HCT116 (cell line): ENCODE measurements around the gene TMEM215. TPM values are rescaled to one million over a fixed set of nuclear protein-coding genes. Genes with fewer than 3 reads are reported as not detected.

Experiments
- ATAC-seq: fragments of 200-7000 bp; cut with Tn5 transposase; 2 replicates; pipeline ENCODE4 v1.9.1; 2020; ENCODE audit warnings: mild to moderate bottlenecking, moderate library complexity
- BruUV-seq: library from RNA; stranded (reverse); fragments of 400-500 nt; replicated peaks from 2 replicates; lab custom pipeline; 2021; lab: Mats Ljungman, UMichigan
- CTCF ChIA-PET: fragments of 300-600 bp; sonication (Branson Sonifier 250); formaldehyde crosslinking; loops from one replicate; lab custom pipeline; 2021; ENCODE audit warnings: antibody characterized with exemption; lab: Charles Lee
- POLR2A ChIA-PET: fragments of 300-600, 350-600 bp; sonication (Branson Sonifier 250); formaldehyde crosslinking; loops from one replicate; lab custom pipeline; 2021; ENCODE audit warnings: antibody characterized with exemption; lab: Charles Lee
- RAD21 ChIA-PET, 2 experiments: fragments of 300-600 bp; sonication (Branson Sonifier 250); formaldehyde crosslinking; loops; one replicate each; lab custom pipeline; 2023; ENCODE audit warnings: low total read pairs in 2 of 2; ENCODE audit not compliant: uncharacterized antibody in 2 of 2, unreplicated experiment in 2 of 2, low non-redundant PET in 1 of 2; lab: Charles Lee
- DNase-seq: peaks from one replicate; pipeline ENCODE4 v3.0.0-alpha.2; 2010; ENCODE audit warnings: low read depth, low spot score
- H2AFZ ChIP-seq: fragments of 200-600 bp; shearing (Covaris generic), sonication (generic); 2 replicates; pipeline ENCODE4 v1.6.1; 2017; ENCODE audit warnings: low read depth, mixed run types, mixed read lengths, antibody characterized with exemption, low read length; ENCODE audit not compliant: poor library complexity, severe bottlenecking
- H3K27ac ChIP-seq: 2 replicates; pipeline ENCODE4 v1.5.1; 2012; ENCODE audit warnings: low read depth, low read length
- H3K27me3 ChIP-seq: fragments of 200-600 bp; sonication (generic); 2 replicates; pipeline ENCODE4 v1.6.1; 2016; ENCODE audit warnings: mixed run types, low read length, mixed read lengths; ENCODE audit not compliant: insufficient read depth
- H3K36me3 ChIP-seq, 2 experiments: fragments of 200-500 bp in 1 of 2; fragments of 200-600 bp in 1 of 2; sonication (Bioruptor generic) in 1 of 2; sonication (generic) in 1 of 2; 2 replicates each; pipeline versions ENCODE4 v1.5.1 to v1.6.1; 2014 to 2016; ENCODE audit warnings: low read length in 2 of 2, inconsistent platforms in 1 of 2, mixed read lengths in 1 of 2, mixed run types in 1 of 2; ENCODE audit not compliant: insufficient read depth in 2 of 2, control insufficient read depth in 1 of 2
- H3K4me1 ChIP-seq, 2 experiments: fragments of 200-600 bp in 1 of 2; sonication (generic) in 1 of 2; 2 replicates each; pipeline versions ENCODE4 v1.5.1 to v1.6.1; 2012 to 2017; ENCODE audit warnings: low read length in 2 of 2, inconsistent platforms in 1 of 2, mild to moderate bottlenecking in 1 of 2, mixed read lengths in 1 of 2, mixed run types in 1 of 2, moderate library complexity in 1 of 2; ENCODE audit not compliant: insufficient read depth in 2 of 2, control insufficient read depth in 1 of 2
- H3K4me2 ChIP-seq: fragments of 200-600 bp; sonication (generic); 2 replicates; pipeline ENCODE4 v1.6.1; 2017; ENCODE audit warnings: mixed run types, low read length, mixed read lengths
- H3K4me3 ChIP-seq, 2 experiments: fragments of 200-600 bp in 1 of 2; sonication (generic) in 1 of 2; replicated peaks in 1 of 2; 2 replicates each; pipeline ENCODE4 v1.5.1; 2011 to 2016; ENCODE audit warnings: low read length in 2 of 2, control low read depth in 1 of 2, low read depth in 1 of 2, mild to moderate bottlenecking in 1 of 2, mixed read lengths in 1 of 2, mixed run types in 1 of 2
- H3K79me2 ChIP-seq: fragments of 200-600 bp; sonication (generic); 2 replicates; pipeline ENCODE4 v1.6.1; 2017; ENCODE audit warnings: mild to moderate bottlenecking, mixed run types, low read length, moderate library complexity, mixed read lengths; ENCODE audit not compliant: insufficient read depth
- H3K9ac ChIP-seq: fragments of 200-600 bp; sonication (generic); 2 replicates; pipeline ENCODE4 v1.6.1; 2016; ENCODE audit warnings: low read length, mixed read lengths
- H3K9me2 ChIP-seq: fragments of 200-600 bp; sonication (generic), shearing (Covaris generic); 2 replicates; pipeline ENCODE4 v1.6.1; 2017; ENCODE audit warnings: mixed run types, mild to moderate bottlenecking, moderate library complexity; ENCODE audit not compliant: insufficient read depth
- H3K9me3 ChIP-seq, 2 experiments: fragments of 200-500 bp in 1 of 2; fragments of 200-600 bp in 1 of 2; sonication (Bioruptor generic) in 1 of 2; sonication (generic) in 1 of 2; 2 replicates each; pipeline ENCODE4 v1.6.1; 2014 to 2017; ENCODE audit warnings: low read length in 2 of 2, mixed read lengths in 2 of 2, inconsistent platforms in 1 of 2, low read depth in 1 of 2, mild to moderate bottlenecking in 1 of 2, mixed run types in 1 of 2, moderate library complexity in 1 of 2; ENCODE audit not compliant: control insufficient read depth in 1 of 2, insufficient read depth in 1 of 2
- H4K20me1 ChIP-seq: fragments of 200-600 bp; sonication (generic), shearing (Covaris generic); 2 replicates; pipeline ENCODE4 v1.6.1; 2017; ENCODE audit warnings: mixed run types, mild to moderate bottlenecking, moderate library complexity; ENCODE audit not compliant: insufficient read depth
- ATF3 ChIP-seq: IDR thresholded peaks from 2 replicates; pipeline ENCODE4 v1.6.1; 2012
- CBX3 ChIP-seq: IDR thresholded peaks from 2 replicates; pipeline ENCODE4 v1.6.1; 2012; ENCODE audit warnings: low read depth
- EGR1 ChIP-seq: IDR thresholded peaks from 2 replicates; pipeline ENCODE4 v1.6.1; 2012; ENCODE audit warnings: low read depth
- ELF1 ChIP-seq: IDR thresholded peaks from 2 replicates; pipeline ENCODE4 v1.6.1; 2012; ENCODE audit warnings: low read depth, borderline replicate concordance
- EZH2 ChIP-seq: fragments of 200-600 bp; sonication (generic); IDR thresholded peaks from 2 replicates; pipeline ENCODE4 v1.6.1; 2017; ENCODE audit warnings: antibody characterized with exemption, mixed run types
- POLR2A ChIP-seq: IDR thresholded peaks from 2 replicates; pipeline ENCODE4 v1.7.0; 2011; ENCODE audit warnings: borderline replicate concordance; ENCODE audit not compliant: insufficient read depth, insufficient read length; ENCODE audit errors: extremely low read depth
- SIN3A ChIP-seq: IDR thresholded peaks from 2 replicates; pipeline ENCODE4 v1.6.1; 2012; ENCODE audit warnings: low read depth
- SP1 ChIP-seq: IDR thresholded peaks from 2 replicates; pipeline ENCODE4 v1.6.1; 2012; ENCODE audit warnings: low read depth
- SRF ChIP-seq: IDR thresholded peaks from 2 replicates; pipeline ENCODE4 v1.6.1; 2012; ENCODE audit warnings: low read depth
- TCF7L2 ChIP-seq: IDR thresholded peaks from 2 replicates; pipeline ENCODE4 v1.7.0; 2011; ENCODE audit warnings: borderline replicate concordance, inconsistent platforms; ENCODE audit not compliant: insufficient read depth, insufficient read length; ENCODE audit errors: extremely low read depth
- YY1 ChIP-seq: IDR thresholded peaks from 2 replicates; pipeline ENCODE4 v1.6.1; 2011; ENCODE audit warnings: low read length, low read depth, moderate library complexity, mild to moderate bottlenecking; ENCODE audit not compliant: insufficient replicate concordance; ENCODE audit errors: extremely low read depth
- ZFX ChIP-seq: fragments of 450-650 bp; IDR thresholded peaks from 2 replicates; pipeline ENCODE4 v1.6.1; 2017
- ZNF274 ChIP-seq: fragments of 200-500 bp; sonication (Bioruptor generic); IDR thresholded peaks from 2 replicates; pipeline ENCODE4 v1.6.1; 2014; ENCODE audit warnings: mild to moderate bottlenecking, low read depth, low read length, inconsistent platforms
- intact Hi-C: fragments of 100-400 bp; cut with micrococcal nuclease; formaldehyde crosslinking; loops from 2 replicates; pipeline ENCODE4 v1.10.0; 2022
- total RNA-seq: library from RNA; stranded (reverse); gene quantifications from one replicate; pipeline ENCODE4 v1.2.1, GENCODE V29; 2021; ENCODE audit not compliant: unreplicated experiment
- TF ChIP-seq, protein P1 (sequence below): IDR thresholded peaks from 2 replicates; pipeline ENCODE4 v1.6.1; 2012; ENCODE audit warnings: low read depth
- TF ChIP-seq, protein P2 (sequence below): IDR thresholded peaks from 2 replicates; pipeline ENCODE4 v1.6.1; 2011; ENCODE audit warnings: mild to moderate bottlenecking, low read length, moderate library complexity; ENCODE audit not compliant: insufficient replicate concordance; ENCODE audit errors: extremely low read depth
- TF ChIP-seq, protein P3 (sequence below): IDR thresholded peaks from 2 replicates; pipeline ENCODE4 v1.6.1; 2012

TMEM215 gene
- total RNA-seq, 1 experiment from 2014 or later = not detected

DNA sequence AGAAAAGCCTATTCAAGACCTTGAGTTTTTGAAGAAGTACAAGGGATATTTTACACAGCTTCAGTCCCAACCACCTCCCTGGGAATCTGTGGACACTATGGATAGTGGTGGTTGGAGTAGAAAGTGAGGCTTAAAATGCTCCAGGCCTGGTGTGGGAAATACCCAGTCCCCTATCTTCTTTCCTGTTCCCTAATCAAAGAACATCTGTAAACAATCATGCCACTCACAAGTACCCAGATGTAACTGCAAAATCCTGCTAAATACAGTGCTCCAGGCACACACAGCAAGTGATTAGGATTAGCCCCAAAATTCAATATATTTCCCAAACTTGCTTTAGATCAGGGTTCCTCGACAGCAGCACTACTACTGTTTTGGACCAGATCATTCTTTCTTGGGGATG, 46.0 kb upstream of the TMEM215 start:
- no peak overlapping the region for H3K9ac ChIP-seq
- H3K9me3 ChIP-seq = no peaks in the 10 kb centered on the region
- no peaks in the 10 kb centered on the region for H3K9me2 ChIP-seq
- H3K4me2 ChIP-seq = no peak overlapping the region
- TF ChIP-seq, protein P1, sequence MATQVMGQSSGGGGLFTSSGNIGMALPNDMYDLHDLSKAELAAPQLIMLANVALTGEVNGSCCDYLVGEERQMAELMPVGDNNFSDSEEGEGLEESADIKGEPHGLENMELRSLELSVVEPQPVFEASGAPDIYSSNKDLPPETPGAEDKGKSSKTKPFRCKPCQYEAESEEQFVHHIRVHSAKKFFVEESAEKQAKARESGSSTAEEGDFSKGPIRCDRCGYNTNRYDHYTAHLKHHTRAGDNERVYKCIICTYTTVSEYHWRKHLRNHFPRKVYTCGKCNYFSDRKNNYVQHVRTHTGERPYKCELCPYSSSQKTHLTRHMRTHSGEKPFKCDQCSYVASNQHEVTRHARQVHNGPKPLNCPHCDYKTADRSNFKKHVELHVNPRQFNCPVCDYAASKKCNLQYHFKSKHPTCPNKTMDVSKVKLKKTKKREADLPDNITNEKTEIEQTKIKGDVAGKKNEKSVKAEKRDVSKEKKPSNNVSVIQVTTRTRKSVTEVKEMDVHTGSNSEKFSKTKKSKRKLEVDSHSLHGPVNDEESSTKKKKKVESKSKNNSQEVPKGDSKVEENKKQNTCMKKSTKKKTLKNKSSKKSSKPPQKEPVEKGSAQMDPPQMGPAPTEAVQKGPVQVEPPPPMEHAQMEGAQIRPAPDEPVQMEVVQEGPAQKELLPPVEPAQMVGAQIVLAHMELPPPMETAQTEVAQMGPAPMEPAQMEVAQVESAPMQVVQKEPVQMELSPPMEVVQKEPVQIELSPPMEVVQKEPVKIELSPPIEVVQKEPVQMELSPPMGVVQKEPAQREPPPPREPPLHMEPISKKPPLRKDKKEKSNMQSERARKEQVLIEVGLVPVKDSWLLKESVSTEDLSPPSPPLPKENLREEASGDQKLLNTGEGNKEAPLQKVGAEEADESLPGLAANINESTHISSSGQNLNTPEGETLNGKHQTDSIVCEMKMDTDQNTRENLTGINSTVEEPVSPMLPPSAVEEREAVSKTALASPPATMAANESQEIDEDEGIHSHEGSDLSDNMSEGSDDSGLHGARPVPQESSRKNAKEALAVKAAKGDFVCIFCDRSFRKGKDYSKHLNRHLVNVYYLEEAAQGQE = no peak
- TF ChIP-seq EGR1 (no peak), ZFX (no peak), YY1 (no peak), SP1 (no peak), CBX3 (no peak), POLR2A (no peak), EZH2 (no peak), SRF (no peak), ATF3 (no peak), TCF7L2 (no peak), SIN3A (no peak), ZNF274 (no peak), ELF1 (no peak)
- TF ChIP-seq, protein P2, sequence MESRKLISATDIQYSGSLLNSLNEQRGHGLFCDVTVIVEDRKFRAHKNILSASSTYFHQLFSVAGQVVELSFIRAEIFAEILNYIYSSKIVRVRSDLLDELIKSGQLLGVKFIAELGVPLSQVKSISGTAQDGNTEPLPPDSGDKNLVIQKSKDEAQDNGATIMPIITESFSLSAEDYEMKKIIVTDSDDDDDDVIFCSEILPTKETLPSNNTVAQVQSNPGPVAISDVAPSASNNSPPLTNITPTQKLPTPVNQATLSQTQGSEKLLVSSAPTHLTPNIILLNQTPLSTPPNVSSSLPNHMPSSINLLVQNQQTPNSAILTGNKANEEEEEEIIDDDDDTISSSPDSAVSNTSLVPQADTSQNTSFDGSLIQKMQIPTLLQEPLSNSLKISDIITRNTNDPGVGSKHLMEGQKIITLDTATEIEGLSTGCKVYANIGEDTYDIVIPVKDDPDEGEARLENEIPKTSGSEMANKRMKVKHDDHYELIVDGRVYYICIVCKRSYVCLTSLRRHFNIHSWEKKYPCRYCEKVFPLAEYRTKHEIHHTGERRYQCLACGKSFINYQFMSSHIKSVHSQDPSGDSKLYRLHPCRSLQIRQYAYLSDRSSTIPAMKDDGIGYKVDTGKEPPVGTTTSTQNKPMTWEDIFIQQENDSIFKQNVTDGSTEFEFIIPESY = no peak
- TF ChIP-seq, protein P3, sequence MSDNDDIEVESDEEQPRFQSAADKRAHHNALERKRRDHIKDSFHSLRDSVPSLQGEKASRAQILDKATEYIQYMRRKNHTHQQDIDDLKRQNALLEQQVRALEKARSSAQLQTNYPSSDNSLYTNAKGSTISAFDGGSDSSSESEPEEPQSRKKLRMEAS = no peak
- no peaks in the 10 kb centered on the region for H3K36me3 ChIP-seq
- no peak overlapping the region for H3K4me3 ChIP-seq
- H3K27ac ChIP-seq = no peak overlapping the region
- ChIA-PET POLR2A (no interaction called here), CTCF (no interaction called here), RAD21 (no interaction called here)
- H3K79me2 ChIP-seq = no peaks in the 10 kb centered on the region
- BruUV-seq = no TSS peak
- no peak overlapping the region for H2AFZ ChIP-seq
- no peak for ATAC-seq
- no peak for DNase-seq
- H4K20me1 ChIP-seq = no peaks in the 10 kb centered on the region
- 0 out of 2 replicates have a peak, but pooled peaks cover 2% of the 10 kb centered on the region for H3K27me3 ChIP-seq
- intact Hi-C loops = no loop called here
- peaks cover 7 to 19% of the 10 kb centered on the region in 2 experiments; a peak in 3 of 4 replicates for H3K4me1 ChIP-seq
